HG03442 (cell line): Measurements from ENCODE around the gene ASAH2B.
"Not testable (repeated sequence)": the region's sequence is repeated elsewhere in the genome, so short reads cannot be mapped to it uniquely, and the experiment has no call there.

Source experiments
- ATAC-seq: cut with Tn5 transposase; IDR thresholded peaks from one replicate; pipeline ENCODE4 v1.9.1; 2021; ENCODE audit warnings: mild to moderate bottlenecking, moderate library complexity; ENCODE audit not compliant: unreplicated experiment

Gene ASAH2B

GRCh38 chr10:50739618-50740292 is at the start of gene ASAH2B:
TSS of gene ASAH2B (plus strand) at chr10:50739936. CDS start at chr10:50745131, 5,195 bp downstream.
- ATAC-seq, result peak; percentile 77

- not testable (repeated sequence) for ATAC-seq
Observed at GRCh38 chr10:50697819-50698218, 41.9 kb upstream of the ASAH2B start.

GRCh38 chr10:50701947-50702346 is 37.8 kb upstream of the ASAH2B start:
- not testable (repeated sequence) for ATAC-seq

GRCh38 chr10:50702997-50703396 is 36.7 kb upstream of the ASAH2B start:
- not testable (repeated sequence) for ATAC-seq

GRCh38 chr10:50704436-50705079 is 35.2 kb upstream of the ASAH2B start:
- ATAC-seq, result peak; percentile 77

- not testable (repeated sequence) for ATAC-seq
Observed at GRCh38 chr10:50706006-50706405, 33.7 kb upstream of the ASAH2B start.

- not testable (repeated sequence) for ATAC-seq
Observed at GRCh38 chr10:50710241-50710640, 29.5 kb upstream of the ASAH2B start.

- ATAC-seq, result not testable (repeated sequence)
Observed at GRCh38 chr10:50723812-50724211, 15.9 kb upstream of the ASAH2B start.

GRCh38 chr10:50728112-50728511 is 11.6 kb upstream of the ASAH2B start:
- not testable (repeated sequence) for ATAC-seq

GRCh38 chr10:50738987-50739617 is 634 bp upstream of the ASAH2B start:
- ATAC-seq, result peak; percentile 14

GRCh38 chr10:50740293-50740648 is 535 bp downstream of the ASAH2B start:
- ATAC-seq, result peak; percentile 43

- not testable (repeated sequence) for ATAC-seq
Observed at GRCh38 chr10:50742820-50743219, 3.1 kb downstream of the ASAH2B start.

GRCh38 chr10:50766774-50767513 is 27.2 kb downstream of the ASAH2B start:
- ATAC-seq, result not testable (repeated sequence)

- not testable (repeated sequence) for ATAC-seq
Observed at GRCh38 chr10:50772042-50772441, 32.3 kb downstream of the ASAH2B start.

GRCh38 chr10:50774868-50775267 is 35.1 kb downstream of the ASAH2B start:
- ATAC-seq, result not testable (repeated sequence)

GRCh38 chr10:50780036-50780435 is 40.3 kb downstream of the ASAH2B start:
- not testable (repeated sequence) for ATAC-seq

- ATAC-seq, result not testable (repeated sequence)
Observed at GRCh38 chr10:50782017-50782416, 42.3 kb downstream of the ASAH2B start.

- ATAC-seq, result not testable (repeated sequence)
Observed at GRCh38 chr10:50787962-50788361, 48.2 kb downstream of the ASAH2B start.

- ATAC-seq, result peak; percentile 54
Observed at GRCh38 chr10:50788951-50789945, 49.5 kb downstream of the ASAH2B start.

GRCh38 chr10:50794490-50794889 is 54.8 kb downstream of the ASAH2B start:
- ATAC-seq, result no peak
